OCI-LY3 (cell line): ENCODE results near the gene CENPU.

Source experiments
- H2AFZ ChIP-seq: fragments of 200-600, 300-600 bp; shearing (Covaris generic); 2 replicates; pipeline ENCODE4 v1.6.0; 2014; ENCODE audit warnings: antibody characterized with exemption, low read depth, low read length
- H3K27ac ChIP-seq: fragments of 200-600, 300-600 bp; sonication (generic); 2 replicates; pipeline ENCODE4 v1.5.1; 2014; ENCODE audit warnings: mild to moderate bottlenecking, low read length, moderate library complexity, mixed read lengths
- H3K27me3 ChIP-seq: fragments of 200-600, 300-600 bp; sonication (generic); 2 replicates; pipeline ENCODE4 v1.6.1; 2014; ENCODE audit warnings: low read depth, low read length, mixed read lengths
- H3K36me3 ChIP-seq: fragments of 200-600, 300-600 bp; sonication (generic); replicated peaks from 2 replicates; pipeline ENCODE3; 2014; ENCODE audit warnings: low read depth, low read length, mixed read lengths
- H3K4me1 ChIP-seq: fragments of 300-600, 200-600 bp; sonication (generic); 2 replicates; pipeline ENCODE4 v1.6.1; 2014; ENCODE audit warnings: low read length, mixed read lengths
- H3K4me2 ChIP-seq: fragments of 200-600, 300-600 bp; sonication (generic); 2 replicates; pipeline ENCODE4 v1.6.1; 2014; ENCODE audit warnings: low read length, mixed read lengths
- H3K4me3 ChIP-seq: fragments of 300-600, 200-600 bp; sonication (generic); 2 replicates; pipeline ENCODE4 v1.5.1; 2014; ENCODE audit warnings: antibody characterized with exemption, mild to moderate bottlenecking, low read length, moderate library complexity
- H3K79me2 ChIP-seq: fragments of 300-600, 200-600 bp; shearing (Covaris generic); 2 replicates; pipeline ENCODE4 v1.6.1; 2014; ENCODE audit warnings: mild to moderate bottlenecking, low read length, mixed read lengths
- H3K9ac ChIP-seq: fragments of 300-600, 200-600 bp; shearing (Covaris generic); 2 replicates; pipeline ENCODE4 v1.6.0; 2014; ENCODE audit warnings: mild to moderate bottlenecking, low read length, moderate library complexity
- H3K9me3 ChIP-seq: fragments of 200-600, 300-600 bp; shearing (Covaris generic); 2 replicates; pipeline ENCODE4 v1.6.1; 2014; ENCODE audit warnings: low read length, mixed read lengths; ENCODE audit not compliant: insufficient read depth
- H4K20me1 ChIP-seq: fragments of 200-600, 300-600 bp; sonication (generic); 2 replicates; pipeline ENCODE4 v1.6.1; 2016; ENCODE audit warnings: low read length, mixed read lengths; ENCODE audit not compliant: insufficient read depth
- EZH2phosphoT487 ChIP-seq: fragments of 200-600 bp; shearing (Covaris generic); IDR thresholded peaks from 2 replicates; pipeline ENCODE4 v1.6.1; 2018; ENCODE audit warnings: antibody characterized with exemption, mixed run types, low read depth
- TF ChIP-seq, protein P1 (sequence below): fragments of 200-600, 300-600 bp; sonication (generic); IDR thresholded peaks from 2 replicates; pipeline ENCODE4 v1.5.1; 2014; ENCODE audit warnings: antibody characterized with exemption, low read length, low read depth

The CENPU gene

DNA sequence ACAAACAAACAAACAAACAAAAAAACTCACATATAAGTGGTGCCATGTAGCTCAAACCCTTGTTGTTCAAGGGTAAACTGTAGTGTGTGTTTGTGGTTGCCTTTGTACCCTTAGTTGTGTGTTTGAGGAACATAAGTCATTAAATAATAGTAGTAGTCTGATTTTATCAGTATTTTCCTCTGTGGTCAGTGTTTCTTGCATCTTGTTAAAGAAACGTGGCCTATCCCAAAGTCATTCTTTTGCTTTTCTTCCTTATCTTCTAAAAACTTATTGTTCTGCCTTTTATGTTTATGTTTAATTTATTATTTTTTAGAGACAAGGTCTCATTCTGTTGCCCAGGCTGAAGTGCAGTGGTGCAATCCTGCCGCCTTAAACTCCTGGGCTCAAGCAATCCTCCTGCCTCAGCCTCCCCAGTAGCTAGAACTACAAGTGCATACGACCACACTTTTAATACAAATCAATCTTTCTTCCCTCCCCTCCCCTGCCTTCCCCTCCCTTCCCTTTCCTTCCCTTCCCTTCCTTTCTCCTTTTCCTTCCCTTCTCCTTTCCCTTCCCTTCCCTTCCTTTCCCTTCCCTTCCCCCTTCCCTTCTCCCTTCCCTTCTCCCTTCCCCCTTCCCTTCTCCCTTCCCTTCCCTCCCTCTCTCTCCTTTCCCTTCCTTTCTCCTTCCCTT, 57.9 kb downstream of the CENPU start:
- Histone ChIP-seq H3K9ac (no peak overlapping the region), H2AFZ (no peak overlapping the region), H3K4me3 (no peak overlapping the region), H3K79me2 (no peaks in the 10 kb centered on the region), H3K27ac (no peak overlapping the region), H3K4me1 (no peaks in the 10 kb centered on the region), H3K4me2 (no peak overlapping the region), H3K36me3 (no peaks in the 10 kb centered on the region), H3K27me3 (no peaks in the 10 kb centered on the region), H4K20me1 (no peaks in the 10 kb centered on the region), H3K9me3 (no peaks in the 10 kb centered on the region)
- TF ChIP-seq EZH2phosphoT487: no peak
- TF ChIP-seq, protein P1, sequence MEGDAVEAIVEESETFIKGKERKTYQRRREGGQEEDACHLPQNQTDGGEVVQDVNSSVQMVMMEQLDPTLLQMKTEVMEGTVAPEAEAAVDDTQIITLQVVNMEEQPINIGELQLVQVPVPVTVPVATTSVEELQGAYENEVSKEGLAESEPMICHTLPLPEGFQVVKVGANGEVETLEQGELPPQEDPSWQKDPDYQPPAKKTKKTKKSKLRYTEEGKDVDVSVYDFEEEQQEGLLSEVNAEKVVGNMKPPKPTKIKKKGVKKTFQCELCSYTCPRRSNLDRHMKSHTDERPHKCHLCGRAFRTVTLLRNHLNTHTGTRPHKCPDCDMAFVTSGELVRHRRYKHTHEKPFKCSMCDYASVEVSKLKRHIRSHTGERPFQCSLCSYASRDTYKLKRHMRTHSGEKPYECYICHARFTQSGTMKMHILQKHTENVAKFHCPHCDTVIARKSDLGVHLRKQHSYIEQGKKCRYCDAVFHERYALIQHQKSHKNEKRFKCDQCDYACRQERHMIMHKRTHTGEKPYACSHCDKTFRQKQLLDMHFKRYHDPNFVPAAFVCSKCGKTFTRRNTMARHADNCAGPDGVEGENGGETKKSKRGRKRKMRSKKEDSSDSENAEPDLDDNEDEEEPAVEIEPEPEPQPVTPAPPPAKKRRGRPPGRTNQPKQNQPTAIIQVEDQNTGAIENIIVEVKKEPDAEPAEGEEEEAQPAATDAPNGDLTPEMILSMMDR: no peak

GRCh38 chr4:184675018-184675417, 58.9 kb downstream of the CENPU start:
- Histone ChIP-seq H3K4me3 (no peak overlapping the region), H2AFZ (no peak overlapping the region), H3K27ac (no peak overlapping the region), H3K9ac (no peak overlapping the region), H3K79me2 (no peaks in the 10 kb centered on the region), H3K27me3 (no peaks in the 10 kb centered on the region), H4K20me1 (no peaks in the 10 kb centered on the region), H3K4me2 (no peak overlapping the region), H3K4me1 (no peaks in the 10 kb centered on the region), H3K9me3 (no peaks in the 10 kb centered on the region), H3K36me3 (no peaks in the 10 kb centered on the region)
- TF ChIP-seq EZH2phosphoT487: no peak
- TF ChIP-seq, protein P1: no peak

GRCh38 chr4:184674011-184674410, 59.9 kb downstream of the CENPU start:
- no peaks in the 10 kb centered on the region for H3K4me1 ChIP-seq
- H2AFZ ChIP-seq: no peak overlapping the region
- no peaks in the 10 kb centered on the region for H3K9me3 ChIP-seq
- no peak overlapping the region for H3K9ac ChIP-seq
- no peak overlapping the region for H3K27ac ChIP-seq
- no peaks in the 10 kb centered on the region for H3K27me3 ChIP-seq
- H3K4me3 ChIP-seq: no peak overlapping the region
- TF ChIP-seq EZH2phosphoT487: no peak
- TF ChIP-seq, protein P1: no peak
- no peaks in the 10 kb centered on the region for H3K79me2 ChIP-seq
- no peaks in the 10 kb centered on the region for H3K36me3 ChIP-seq
- H4K20me1 ChIP-seq: no peaks in the 10 kb centered on the region
- H3K4me2 ChIP-seq: no peak overlapping the region

DNA sequence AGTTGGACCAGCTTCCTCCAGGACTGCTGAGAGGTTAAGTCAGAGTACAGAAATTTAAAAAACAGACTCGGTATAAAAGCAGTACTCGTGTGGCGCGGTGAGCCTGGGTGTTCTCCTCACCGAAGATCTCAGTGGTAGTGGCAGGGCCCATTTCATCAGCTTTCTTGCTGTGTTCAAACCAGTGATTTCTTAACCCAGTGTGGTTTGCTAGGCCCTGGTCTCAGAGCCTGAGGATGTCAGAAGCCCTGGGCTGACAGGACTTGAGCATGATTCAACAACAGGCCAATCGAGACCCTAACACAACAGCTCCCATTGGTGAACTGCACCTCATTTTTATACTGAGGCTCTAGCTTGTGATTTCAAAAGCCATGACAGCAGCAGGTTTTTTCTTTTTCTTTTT, 61.2 kb downstream of the CENPU start:
- no peak for TF ChIP-seq EZH2phosphoT487
- TF ChIP-seq, protein P1: no peak
- Histone ChIP-seq H3K9me3 (no peaks in the 10 kb centered on the region), H3K4me1 (no peaks in the 10 kb centered on the region), H3K27me3 (no peaks in the 10 kb centered on the region), H3K4me2 (no peak overlapping the region), H3K36me3 (no peaks in the 10 kb centered on the region), H3K9ac (no peak overlapping the region), H3K79me2 (no peaks in the 10 kb centered on the region), H4K20me1 (no peaks in the 10 kb centered on the region), H2AFZ (no peak overlapping the region), H3K4me3 (no peak overlapping the region), H3K27ac (no peak overlapping the region)
